GM18502 (cell line): ENCODE measurements around the gene USH2A.

Experiments
- ATAC-seq: cut with Tn5 transposase; IDR thresholded peaks from one replicate; pipeline ENCODE4 v1.9.1; 2021; ENCODE audit warnings: mild to moderate bottlenecking; ENCODE audit not compliant: unreplicated experiment, poor library complexity

USH2A gene

DNA sequence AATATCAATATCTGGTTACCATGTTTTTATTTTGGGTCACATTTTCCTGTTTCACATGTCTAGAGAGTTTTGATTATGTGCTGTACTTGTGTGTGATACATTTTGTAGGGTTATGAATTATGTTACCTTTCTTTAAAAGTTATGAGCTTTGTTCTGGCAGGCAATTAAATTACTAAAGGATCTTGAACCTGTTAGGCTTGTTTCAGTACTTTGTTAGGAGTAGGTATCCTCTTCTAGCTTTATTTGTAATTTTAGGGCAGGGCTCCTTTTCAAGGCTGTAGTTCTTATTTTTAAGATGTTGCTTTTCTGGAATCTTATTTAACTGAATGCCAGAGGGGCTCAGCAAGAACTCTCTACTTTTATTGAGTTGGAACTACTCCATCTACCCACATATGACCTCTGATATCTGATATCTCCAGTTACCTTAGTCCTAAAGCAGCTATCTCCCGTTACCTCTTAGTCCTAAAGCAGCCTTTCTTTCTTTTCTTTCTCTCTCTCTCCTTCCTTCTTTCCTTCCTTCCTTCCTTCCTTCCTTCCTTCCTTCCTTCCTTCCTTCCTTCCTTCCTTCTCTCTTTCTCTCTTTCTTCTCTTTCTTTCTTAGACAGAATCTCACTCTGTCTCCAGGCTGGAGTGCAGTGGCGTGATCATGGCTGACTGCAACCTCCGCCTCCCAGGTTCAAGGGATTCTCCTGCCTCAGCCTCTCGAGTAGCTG, 832.3 kb downstream of the USH2A start:
- no peak for ATAC-seq

DNA sequence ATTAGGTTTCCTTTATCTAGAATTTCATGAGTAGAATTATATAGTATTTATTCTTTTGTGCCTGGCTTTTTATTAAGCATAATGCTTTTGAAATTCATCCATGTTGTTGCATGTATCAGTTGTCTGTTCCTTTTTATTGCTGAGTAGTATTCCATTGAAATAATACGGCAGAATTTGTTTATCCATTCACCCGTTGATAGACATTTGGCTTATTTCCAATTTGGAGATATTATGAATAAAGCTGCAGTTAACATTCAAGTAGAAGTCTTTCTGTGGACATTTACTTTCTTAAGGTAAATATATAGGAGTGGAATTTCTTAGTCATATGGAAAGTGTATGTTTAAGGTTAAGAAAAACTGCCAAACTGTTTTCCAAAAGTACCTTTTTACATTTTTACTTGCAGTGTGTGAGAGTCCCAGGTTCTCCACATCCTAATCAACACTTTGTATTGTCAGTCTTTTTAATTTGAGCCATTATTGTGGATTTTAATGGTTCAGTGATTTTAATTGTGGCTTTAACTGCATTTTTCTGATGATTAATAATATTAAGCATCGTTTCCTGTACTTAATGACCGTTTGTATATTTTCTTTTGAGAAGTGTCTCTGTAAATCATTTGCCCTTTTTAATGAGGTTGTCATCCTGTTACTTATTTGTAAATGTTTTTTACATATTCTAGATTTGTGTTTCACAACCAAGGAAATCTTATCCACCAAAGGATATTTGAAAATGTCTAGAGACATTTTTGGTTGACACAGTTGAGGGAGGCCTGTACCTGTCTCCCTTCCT, 833.4 kb downstream of the USH2A start:
- no peak for ATAC-seq

DNA sequence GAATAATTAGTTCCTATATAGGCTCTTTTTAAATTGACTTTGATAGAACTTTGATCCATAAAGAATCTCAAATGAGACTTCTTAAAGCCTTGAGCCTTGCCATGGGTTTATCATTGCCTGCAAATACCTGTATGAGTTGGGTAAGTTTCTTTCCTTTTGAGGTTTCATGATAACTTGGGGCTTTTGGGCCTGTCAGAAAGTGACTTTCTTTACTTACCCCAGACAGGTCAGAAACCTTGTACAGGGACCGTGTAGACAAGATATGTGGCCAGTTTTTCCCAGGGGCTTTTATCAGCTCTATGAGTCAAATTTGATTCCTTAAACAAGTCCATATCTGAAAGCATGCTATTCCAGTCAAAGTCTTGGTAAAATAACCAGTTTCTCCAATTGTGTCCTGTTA, 838.9 kb downstream of the USH2A start:
- peak; percentile 57 for ATAC-seq

DNA sequence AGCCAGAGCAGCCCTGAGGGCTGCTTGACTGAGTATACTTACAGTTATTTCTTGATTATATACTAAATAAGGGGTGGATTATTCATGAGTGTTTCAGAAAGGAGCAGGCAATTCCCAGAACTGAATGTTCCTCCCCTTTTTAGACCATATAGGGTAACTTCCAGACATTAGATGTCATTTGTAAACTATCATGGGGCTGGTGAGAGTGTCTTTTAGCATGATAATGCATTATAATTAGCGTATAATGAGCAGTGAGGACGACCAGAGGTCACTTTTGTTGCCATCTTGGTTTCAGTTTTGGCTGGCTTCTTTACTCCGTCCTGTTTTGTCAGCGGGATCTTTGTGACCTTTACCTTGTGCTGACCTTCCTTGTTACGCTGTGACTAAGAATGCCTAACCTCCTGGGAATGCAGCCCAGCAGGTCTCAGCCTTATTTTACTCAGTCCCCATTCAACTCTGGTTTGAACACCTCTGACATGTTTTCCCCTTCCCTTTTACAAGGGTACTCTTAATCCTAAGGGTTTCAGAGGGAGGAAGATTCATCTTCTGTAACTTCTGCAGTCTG, 840.0 kb downstream of the USH2A start:
- ATAC-seq: peak; percentile 41

DNA sequence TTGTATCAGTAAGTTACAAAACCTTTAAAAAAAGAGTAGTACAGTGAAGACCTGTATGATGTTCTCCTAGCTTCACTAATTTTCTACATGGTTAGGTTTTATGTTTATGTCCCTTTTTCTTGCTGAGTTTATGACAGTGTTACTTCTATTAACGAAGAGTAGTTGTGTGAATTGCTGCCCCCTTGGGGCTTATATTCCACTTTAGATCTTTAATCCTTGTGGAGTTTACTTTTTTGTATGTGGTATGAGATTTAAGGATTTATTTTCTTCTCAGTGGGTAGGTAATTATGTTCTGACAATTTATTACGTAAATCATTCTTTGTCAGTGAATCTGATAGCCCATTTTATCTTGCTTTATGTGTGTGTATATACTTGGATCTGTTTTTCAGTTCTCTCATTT, 841.4 kb downstream of the USH2A start:
- no peak for ATAC-seq
